ENCODE measurements around the gene JUNB.

JUNB gene

GRCh38 chr19:12774588-12775555, 16.4 kb upstream of the JUNB start, which contains the start of gene HOOK2:
Gene HOOK2 (minus strand): TSS chr19:12775552. CDS start chr19:12775449, 103 bp downstream.
- DNase-seq, result no peak

GRCh38 chr19:12777217-12778016, 13.9 kb upstream of the JUNB start:
- DNase-seq, result peak; percentile 84 to 87

- DNase-seq, result peak in 1 of 2 donors; percentile 48
Measured at GRCh38 chr19:12778017-12778904, 13.0 kb upstream of the JUNB start.

- DNase-seq, result no peak
Measured at GRCh38 chr19:12778905-12779161, 12.5 kb upstream of the JUNB start.

- DNase-seq, result no peak
Measured at GRCh38 chr19:12779162-12779993, 11.9 kb upstream of the JUNB start.

- DNase-seq, result no peak
Measured at GRCh38 chr19:12782174-12782423, 9.2 kb upstream of the JUNB start.

GRCh38 chr19:12782424-12783290, 8.6 kb upstream of the JUNB start:
- DNase-seq, result peak; percentile 80 to 90

- peak; percentile 54 to 70 for DNase-seq
Measured at GRCh38 chr19:12783291-12783848, 7.9 kb upstream of the JUNB start.

GRCh38 chr19:12783849-12784393, 7.4 kb upstream of the JUNB start:
- no peak for DNase-seq

- DNase-seq, result no peak
Measured at GRCh38 chr19:12784394-12784870, 6.9 kb upstream of the JUNB start.

- no peak for DNase-seq
Measured at GRCh38 chr19:12784871-12785430, 6.3 kb upstream of the JUNB start.

- DNase-seq, result no peak
Measured at GRCh38 chr19:12785431-12786031, 5.8 kb upstream of the JUNB start.

GRCh38 chr19:12786141-12786870, 5.0 kb upstream of the JUNB start:
- DNase-seq, result no peak

GRCh38 chr19:12786952-12787351, 4.3 kb upstream of the JUNB start:
- DNase-seq, result no peak

GRCh38 chr19:12787458-12787857, 3.8 kb upstream of the JUNB start:
- no peak for DNase-seq

GRCh38 chr19:12788042-12788681, 3.1 kb upstream of the JUNB start:
- no peak for DNase-seq

GRCh38 chr19:12788682-12789097, 2.6 kb upstream of the JUNB start:
- peak in 1 of 2 donors; percentile 37 for DNase-seq

Data from stimulated activated CD4-positive, alpha-beta T cell treated with anti-CD3 and anti-CD28 coated beads, Interleukin-2, amount 100 ng/mL, for 48 hours (primary cell).